K562 (cell line): ENCODE results near the gene ABCF2. TPM values are rescaled to one million over a fixed set of nuclear protein-coding genes. Genes with fewer than 3 reads are reported as not detected.

Experiments
- ATAC-seq: fragments of 200-7000 bp; cut with Tn5 transposase; 3 replicates; pipeline ENCODE4 v1.9.1; 2020; ENCODE audit warnings: moderate library complexity
- BruUV-seq: library from RNA; stranded (reverse); fragments of 400-500 nt; replicated peaks from 2 replicates; lab custom pipeline; 2021; lab: Mats Ljungman, UMichigan
- CTCF ChIA-PET: fragments of 300-600 bp; formaldehyde crosslinking; extraction: SDS; loops from one replicate; lab custom pipeline; 2021; ENCODE audit warnings: low intra/inter-chr PET ratio; lab: Yijun Ruan, JAX
- POLR2A ChIA-PET: fragments of 300-600, 350-650 bp; sonication (Branson Sonifier 250); formaldehyde crosslinking; extraction: SDS; loops from one replicate; lab custom pipeline; 2021; ENCODE audit warnings: antibody characterized with exemption, inconsistent platforms; lab: Yijun Ruan, JAX
- DNase-seq, 4 experiments: peaks; one replicate each; pipeline versions ENCODE4 v3.0.0 to v3.0.0-alpha.2; 2011 to 2018; ENCODE audit warnings: low spot score in 3 of 4, mixed read lengths in 3 of 4; ENCODE audit errors: extremely low read depth in 1 of 4
- FAIRE-seq: peaks from 2 replicates; lab custom pipeline; 2011; peaks lifted over from hg19 to GRCh38; lab: Jason Lieb, UNC
- H2AFZ ChIP-seq: 2 replicates; pipeline ENCODE4 v1.6.0; 2011; ENCODE audit warnings: low read depth, low read length, control low read depth, inconsistent platforms
- H3K27ac ChIP-seq: fragments of 200-600 bp; 3 replicates; pipeline ENCODE4 v1.8.0; 2011; ENCODE audit warnings: low read depth, mild to moderate bottlenecking, control low read depth, inconsistent platforms, low read length, moderate library complexity, mixed read lengths; ENCODE audit errors: extremely low read depth
- H3K27me3 ChIP-seq, 2 experiments: fragments of 300-600 bp in 1 of 2; 2 replicates in 1 of 2; 3 replicates in 1 of 2; pipeline versions ENCODE4 v1.6.0 to v1.8.0; 2011; ENCODE audit warnings: inconsistent platforms in 2 of 2, low read length in 2 of 2, mild to moderate bottlenecking in 1 of 2, mixed read lengths in 1 of 2, moderate library complexity in 1 of 2; ENCODE audit not compliant: control insufficient read depth in 2 of 2, insufficient read depth in 2 of 2
- H3K36me3 ChIP-seq: fragments of 300-600 bp; 3 replicates; pipeline ENCODE4 v1.8.0; 2011; ENCODE audit warnings: mild to moderate bottlenecking, low read length, inconsistent platforms; ENCODE audit not compliant: control insufficient read depth, insufficient read depth
- H3K4me1 ChIP-seq, 2 experiments: fragments of 200-600 bp in 1 of 2; replicated peaks in 1 of 2; 2 replicates in 1 of 2; 3 replicates in 1 of 2; pipeline versions ENCODE4 v1.5.1 to v1.8.0; 2011; ENCODE audit warnings: inconsistent platforms in 2 of 2, low read length in 2 of 2, mild to moderate bottlenecking in 1 of 2, mixed read lengths in 1 of 2, moderate library complexity in 1 of 2; ENCODE audit not compliant: control insufficient read depth in 2 of 2, insufficient read depth in 2 of 2
- H3K4me2 ChIP-seq: 2 replicates; pipeline ENCODE4 v1.6.1; 2011; ENCODE audit warnings: low read length, control low read depth, inconsistent platforms, mixed read lengths; ENCODE audit not compliant: insufficient read depth
- H3K4me3 ChIP-seq: fragments of 200-600 bp; sonication (generic), shearing (Covaris generic); 2 replicates; pipeline ENCODE4 v1.5.1; 2016; ENCODE audit warnings: control low read depth, inconsistent platforms
- H3K79me2 ChIP-seq: fragments of 200-600 bp; 3 replicates; pipeline ENCODE4 v1.8.0; 2011; ENCODE audit warnings: low read length, inconsistent platforms; ENCODE audit not compliant: control insufficient read depth, insufficient read depth
- H3K9ac ChIP-seq, 2 experiments: 2 replicates each; pipeline versions ENCODE4 v1.6.0 to v1.6.1; 2011; ENCODE audit warnings: low read depth in 2 of 2, low read length in 2 of 2, control low read depth in 1 of 2, inconsistent platforms in 1 of 2, mild to moderate bottlenecking in 1 of 2, mixed read lengths in 1 of 2; ENCODE audit not compliant: insufficient read depth in 1 of 2
- H3K9me1 ChIP-seq: one replicate; pipeline ENCODE4 v1.6.0; 2011; ENCODE audit warnings: inconsistent platforms, mild to moderate bottlenecking, low read length, moderate library complexity; ENCODE audit not compliant: control insufficient read depth, insufficient read depth
- H3K9me3 ChIP-seq: replicated peaks from 2 replicates; pipeline ENCODE4 v1.5.1; 2011; ENCODE audit warnings: low read depth, low read length, inconsistent platforms; ENCODE audit not compliant: control insufficient read depth, insufficient read depth
- H4K20me1 ChIP-seq: replicated peaks from 2 replicates; pipeline ENCODE4 v1.6.1; 2011; ENCODE audit warnings: low read length, inconsistent platforms, mixed read lengths; ENCODE audit not compliant: control insufficient read depth, insufficient read depth
- BCL6 ChIP-seq: fragments of 250-450 bp; sonication (Bioruptor Pico); IDR thresholded peaks from 2 replicates; pipeline ENCODE4 v1.4.0; 2020
- USF1 ChIP-seq: sonication (generic); formaldehyde crosslinking; IDR thresholded peaks from 2 replicates; pipeline ENCODE4 v1.9.0; 2022; ENCODE audit warnings: mild to moderate bottlenecking, missing genetic modification reagents
- WGBS: fragments of 100-300 bp; shearing (Covaris generic); methylation state at CpG from one replicate; pipeline ENCODE4 v1.1.6; 2016; ENCODE audit warnings: low coverage, mixed read lengths; ENCODE audit not compliant: insufficient coverage; ENCODE audit errors: missing lambda C conversion rate; 5-methylcytosine and 5-hydroxymethylcytosine counted together
- in situ Hi-C: fragments of 300-500 bp; cut with MboI; formaldehyde crosslinking; loops from 4 replicates; pipeline ENCODE4 v1.15.0; 2018; ENCODE audit warnings: inconsistent platforms, mixed read lengths
- intact Hi-C: fragments of 100-400 bp; cut with micrococcal nuclease; formaldehyde crosslinking; loops from 2 replicates; pipeline ENCODE4 v1.14.2; 2022
- polyA plus RNA-seq, 8 experiments: library from polyadenylated mRNA; depleted of rRNA in 4 of 8; stranded (reverse) in 5 of 8; unstranded in 3 of 8; fragments of >200 nt; fragmentation: Nextera tagmentation in 2 of 8; fragmentation: Illumina TruSeq in 1 of 8; extraction: Ambion mirVana in 2 of 8; extraction: Trizol in 1 of 8; gene quantifications; 2 replicates each; pipeline versions ENCODE4 v1.2.1 to v1.2.3, GENCODE V29; 2011 to 2014; ENCODE audit warnings: inconsistent platforms in 1 of 8, missing spikeins in 1 of 8
- total RNA-seq, 7 experiments: library from RNA; depleted of rRNA in 6 of 7; stranded (reverse); fragments of >200 nt in 6 of 7; fragmentation: Illumina TruSeq in 2 of 7; extraction: Trizol in 2 of 7; gene quantifications; 2 replicates each; pipeline versions ENCODE4 v1.2.1 to v1.2.3, GENCODE V29; 2011 to 2021; ENCODE audit warnings: low replicate concordance in 1 of 7

ABCF2 gene
- total and polyA plus RNA-seq, 9 of the 15 experiments (the other 6 are each of a cell fraction or from before 2014, with no cell fraction given), result 62.1 to 224 (median 113) TPM

- ATAC-seq (peak; percentile 17), DNase-seq (no peak)
- Histone ChIP-seq H3K9ac (peak within 1 kb of the TSS in 1 of 2 experiments; percentile 15; a peak in 2 of 4 replicates), H3K4me2 (no peak within 1 kb of the TSS), H2AFZ (no peak within 1 kb of the TSS), H3K27ac (no peak within 1 kb of the TSS), H3K27me3 (peaks cover 58 to 64% of the 10 kb centered on the region in 2 experiments), H3K9me1 (no peaks in the 10 kb centered on the region), H3K79me2 (no peaks in the 10 kb centered on the region)
- 14% methylated on average over 22 of the region's 22 CpGs for WGBS
- POLR2A ChIA-PET, result interaction anchor here (1.0 to 1.2 kb wide), 4 partner anchors 9 to 41 kb away, joined by 3 to 6 read pairs (median 4); no protein-coding TSS in a partner anchor
- intact Hi-C loops, result no loop called here
- no peak for TF ChIP-seq BCL6 (CRISPR knock-in tag)
- 0 out of 2 replicates have a peak, but pooled peaks have one; percentile 28 for TF ChIP-seq USF1
- TF ChIP-seq, all 486 proteins: peak for 1
- H3K4me1 ChIP-seq, result peaks cover 0 to 19% of the 10 kb centered on the region in 2 experiments; a peak in 2 of 5 replicates
- CTCF ChIA-PET, result no interaction called here
- FAIRE-seq, result no peak
- H3K36me3 ChIP-seq, result no peaks in the 10 kb centered on the region
- H3K4me3 ChIP-seq, result no peak within 1 kb of the TSS
- no peaks in the 10 kb centered on the region; the same call in 1 of the 2 replicates for H3K9me3 ChIP-seq
- in situ Hi-C loops, result no loop called here
- H4K20me1 ChIP-seq, result no peaks in the 10 kb centered on the region; the same call in 1 of the 2 replicates
- BruUV-seq, result no TSS peak
Observed at GRCh38 chr7:151186640-151187408, 40.2 kb downstream of the ABCF2 start, which contains the start of gene ASB10. ASB10 (minus strand) TSS chr7:151187250; CDS start chr7:151187130, 120 bp downstream.
